MM.1S (cell line): ENCODE measurements around the gene KRTAP12-4.
A peak's percentile ranks its signal among the peaks of the same experiment; 100 is the strongest.

Source experiments
- DNase-seq: peaks from one replicate; pipeline ENCODE4 v3.0.0-alpha.2; 2015
- H2AFZ ChIP-seq: fragments of 300-600 bp; sonication (generic); 2 replicates; pipeline ENCODE4 v1.6.0; 2016; ENCODE audit warnings: antibody characterized with exemption, low read length
- H3F3A ChIP-seq: fragments of 300-600 bp; sonication (generic); 2 replicates; pipeline ENCODE4 v1.6.1; 2016; ENCODE audit warnings: mild to moderate bottlenecking, antibody characterized with exemption, low read length, moderate library complexity, mixed read lengths; ENCODE audit not compliant: insufficient read depth
- H3K27ac ChIP-seq: fragments of 300-600 bp; sonication (generic); 2 replicates; pipeline ENCODE4 v1.5.1; 2016; ENCODE audit warnings: mild to moderate bottlenecking, low read length
- H3K27me3 ChIP-seq: fragments of 300-600 bp; sonication (generic); replicated peaks from 2 replicates; pipeline ENCODE4 v1.6.0; 2016; ENCODE audit warnings: low read length; ENCODE audit not compliant: insufficient read depth
- H3K36me3 ChIP-seq: fragments of 300-600 bp; sonication (generic); replicated peaks from 2 replicates; pipeline ENCODE4 v1.6.1; 2016; ENCODE audit warnings: mild to moderate bottlenecking, low read length, mixed read lengths; ENCODE audit not compliant: insufficient read depth
- H3K4me1 ChIP-seq: fragments of 300-600 bp; sonication (generic); 2 replicates; pipeline ENCODE4 v1.6.1; 2016; ENCODE audit warnings: low read length, mixed read lengths
- H3K4me2 ChIP-seq: fragments of 300-600 bp; sonication (generic); 2 replicates; pipeline ENCODE4 v1.6.0; 2016; ENCODE audit warnings: low read depth, low read length
- H3K4me3 ChIP-seq: fragments of 300-600 bp; sonication (generic); 2 replicates; pipeline ENCODE4 v1.5.1; 2016; ENCODE audit warnings: low read length, mixed read lengths
- H3K79me2 ChIP-seq: fragments of 300-600 bp; sonication (generic); 2 replicates; pipeline ENCODE4 v1.6.1; 2016; ENCODE audit warnings: mixed run types, low read length, mixed read lengths
- H3K9ac ChIP-seq: fragments of 300-600 bp; sonication (generic); 2 replicates; pipeline ENCODE4 v1.6.1; 2016; ENCODE audit warnings: low read length, mixed read lengths
- H3K9me2 ChIP-seq: fragments of 300-600 bp; sonication (generic); replicated peaks from 2 replicates; pipeline ENCODE4 v1.6.1; 2016; ENCODE audit warnings: mild to moderate bottlenecking, low read length, mixed read lengths; ENCODE audit not compliant: insufficient read depth
- H3K9me3 ChIP-seq: fragments of 300-600 bp; sonication (generic); replicated peaks from 2 replicates; pipeline ENCODE4 v1.6.1; 2016; ENCODE audit warnings: mild to moderate bottlenecking, low read length, mixed read lengths; ENCODE audit not compliant: insufficient read depth
- H4K20me1 ChIP-seq: fragments of 300-600 bp; sonication (generic); 2 replicates; pipeline ENCODE4 v1.6.1; 2016; ENCODE audit warnings: mild to moderate bottlenecking, low read length, moderate library complexity, mixed read lengths; ENCODE audit not compliant: insufficient read depth
- CTCF ChIP-seq: fragments of 300-600 bp; sonication (generic); IDR thresholded peaks from 2 replicates; pipeline ENCODE4 v1.5.1; 2016; ENCODE audit warnings: antibody characterized with exemption, low read length, mixed read lengths
- EZH2 ChIP-seq: fragments of 300-600 bp; sonication (generic); optimal IDR thresholded peaks from 2 replicates; pipeline ENCODE3; 2017; ENCODE audit warnings: low read depth, mild to moderate bottlenecking, antibody characterized with exemption, low read length, mixed read lengths
- EZH2phosphoT487 ChIP-seq: fragments of 300-600 bp; sonication (generic); IDR thresholded peaks from 2 replicates; pipeline ENCODE4 v1.6.1; 2018; ENCODE audit warnings: antibody characterized with exemption, low read length

Gene KRTAP12-4

GRCh38 chr21:44618909-44619308 lies 35.5 kb downstream of the KRTAP12-4 start:
- H3K79me2 ChIP-seq: no peaks in the 10 kb centered on the region
- no peak for DNase-seq
- H3K36me3 ChIP-seq: no peaks in the 10 kb centered on the region
- peaks cover 81% of the 10 kb centered on the region for H3K27me3 ChIP-seq
- TF ChIP-seq EZH2phosphoT487: no peak
- TF ChIP-seq EZH2: no peak
- no peak overlapping the region for H3K4me3 ChIP-seq
- H3K9me2 ChIP-seq: no peaks in the 10 kb centered on the region
- no peaks in the 10 kb centered on the region for H3K9me3 ChIP-seq
- H3K9ac ChIP-seq: no peak overlapping the region
- H2AFZ ChIP-seq: no peak overlapping the region
- H4K20me1 ChIP-seq: no peaks in the 10 kb centered on the region
- no peak overlapping the region for H3K27ac ChIP-seq
- no peaks in the 10 kb centered on the region for H3K4me1 ChIP-seq
- peak overlapping the region; percentile 11; the same call in 1 of the 2 replicates for H3K4me2 ChIP-seq
- no peaks in the 10 kb centered on the region for H3F3A ChIP-seq

GRCh38 chr21:44618504-44618903 lies 36.0 kb downstream of the KRTAP12-4 start:
- Histone ChIP-seq H3K9me2 (no peaks in the 10 kb centered on the region), H3K79me2 (no peaks in the 10 kb centered on the region), H3K4me3 (no peak overlapping the region), H3F3A (no peaks in the 10 kb centered on the region), H3K9ac (no peak overlapping the region), H2AFZ (no peak overlapping the region), H3K27ac (no peak overlapping the region), H3K27me3 (peaks cover 84% of the 10 kb centered on the region), H3K4me1 (no peaks in the 10 kb centered on the region), H3K4me2 (no peak overlapping the region), H4K20me1 (no peaks in the 10 kb centered on the region), H3K9me3 (no peaks in the 10 kb centered on the region), H3K36me3 (no peaks in the 10 kb centered on the region)
- no peak for TF ChIP-seq EZH2phosphoT487
- peak; percentile 22 for TF ChIP-seq CTCF
- DNase-seq: no peak

DNA sequence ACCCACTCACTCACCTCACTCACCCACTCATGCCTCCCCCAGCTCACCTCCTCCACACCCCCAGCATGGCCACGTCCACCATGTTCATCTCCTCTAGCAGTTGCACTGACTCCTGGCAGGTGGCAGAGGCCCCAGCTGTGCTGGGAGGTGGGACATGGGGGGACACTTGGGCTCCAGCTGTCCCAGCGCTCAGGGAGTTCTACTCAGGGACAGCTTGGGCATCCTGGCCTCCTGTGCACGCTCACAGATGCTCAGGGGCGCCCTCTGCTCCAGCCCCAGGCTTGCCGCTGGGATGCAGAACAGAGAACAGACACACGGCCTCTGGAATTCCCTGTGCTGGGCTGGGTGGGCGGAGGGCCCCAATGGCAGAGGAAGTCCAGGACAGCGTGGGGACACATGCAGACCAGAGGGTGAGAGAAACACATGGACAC lies 37.4 kb downstream of the KRTAP12-4 start:
- Histone ChIP-seq H3K27me3 (peaks cover 98% of the 10 kb centered on the region), H3K4me2 (no peak overlapping the region), H3K27ac (no peak overlapping the region), H3F3A (no peaks in the 10 kb centered on the region), H3K4me1 (no peaks in the 10 kb centered on the region), H2AFZ (no peak overlapping the region), H3K9me3 (no peaks in the 10 kb centered on the region), H3K36me3 (no peaks in the 10 kb centered on the region), H3K79me2 (no peaks in the 10 kb centered on the region), H3K4me3 (no peak overlapping the region), H3K9me2 (no peaks in the 10 kb centered on the region), H4K20me1 (no peaks in the 10 kb centered on the region), H3K9ac (no peak overlapping the region)
- DNase-seq: no peak
- TF ChIP-seq EZH2 (no peak), EZH2phosphoT487 (no peak), CTCF (no peak)

DNA sequence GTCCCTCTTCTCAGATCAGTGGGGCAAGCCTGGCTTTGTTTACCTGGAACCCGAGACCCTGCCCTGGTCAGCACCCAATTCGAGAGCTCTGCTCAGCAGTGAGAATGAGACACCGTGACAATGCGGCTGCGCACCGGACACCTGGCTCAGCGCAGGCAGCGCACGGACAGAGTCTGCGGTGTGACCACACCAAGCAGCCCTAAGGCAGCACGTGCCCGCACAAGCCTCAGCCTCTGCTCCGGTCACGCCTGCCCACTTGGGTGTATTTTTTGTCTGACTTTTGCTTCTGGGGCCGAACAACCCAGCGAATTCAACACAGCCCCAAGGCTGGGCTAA lies 37.9 kb downstream of the KRTAP12-4 start:
- no peak overlapping the region for H2AFZ ChIP-seq
- no peaks in the 10 kb centered on the region for H3K79me2 ChIP-seq
- TF ChIP-seq EZH2phosphoT487: no peak
- no peak for TF ChIP-seq CTCF
- TF ChIP-seq EZH2: no peak
- no peak overlapping the region for H3K27ac ChIP-seq
- DNase-seq: no peak
- H3K4me1 ChIP-seq: no peaks in the 10 kb centered on the region
- no peaks in the 10 kb centered on the region for H3K36me3 ChIP-seq
- H3K4me3 ChIP-seq: no peak overlapping the region
- no peaks in the 10 kb centered on the region for H3F3A ChIP-seq
- H3K9ac ChIP-seq: no peak overlapping the region
- H3K9me2 ChIP-seq: no peaks in the 10 kb centered on the region
- H4K20me1 ChIP-seq: no peaks in the 10 kb centered on the region
- H3K9me3 ChIP-seq: no peaks in the 10 kb centered on the region
- peaks cover 99% of the 10 kb centered on the region for H3K27me3 ChIP-seq
- no peak overlapping the region for H3K4me2 ChIP-seq
